ENCODE measurements around the gene FUCA2. TPM values are rescaled to one million over a fixed set of nuclear protein-coding genes. Genes with fewer than 3 reads are reported as not detected.

The FUCA2 gene
- total and polyA plus RNA-seq, 2 donors from 2014 or later: 68.6 to 73.4 TPM

DNA sequence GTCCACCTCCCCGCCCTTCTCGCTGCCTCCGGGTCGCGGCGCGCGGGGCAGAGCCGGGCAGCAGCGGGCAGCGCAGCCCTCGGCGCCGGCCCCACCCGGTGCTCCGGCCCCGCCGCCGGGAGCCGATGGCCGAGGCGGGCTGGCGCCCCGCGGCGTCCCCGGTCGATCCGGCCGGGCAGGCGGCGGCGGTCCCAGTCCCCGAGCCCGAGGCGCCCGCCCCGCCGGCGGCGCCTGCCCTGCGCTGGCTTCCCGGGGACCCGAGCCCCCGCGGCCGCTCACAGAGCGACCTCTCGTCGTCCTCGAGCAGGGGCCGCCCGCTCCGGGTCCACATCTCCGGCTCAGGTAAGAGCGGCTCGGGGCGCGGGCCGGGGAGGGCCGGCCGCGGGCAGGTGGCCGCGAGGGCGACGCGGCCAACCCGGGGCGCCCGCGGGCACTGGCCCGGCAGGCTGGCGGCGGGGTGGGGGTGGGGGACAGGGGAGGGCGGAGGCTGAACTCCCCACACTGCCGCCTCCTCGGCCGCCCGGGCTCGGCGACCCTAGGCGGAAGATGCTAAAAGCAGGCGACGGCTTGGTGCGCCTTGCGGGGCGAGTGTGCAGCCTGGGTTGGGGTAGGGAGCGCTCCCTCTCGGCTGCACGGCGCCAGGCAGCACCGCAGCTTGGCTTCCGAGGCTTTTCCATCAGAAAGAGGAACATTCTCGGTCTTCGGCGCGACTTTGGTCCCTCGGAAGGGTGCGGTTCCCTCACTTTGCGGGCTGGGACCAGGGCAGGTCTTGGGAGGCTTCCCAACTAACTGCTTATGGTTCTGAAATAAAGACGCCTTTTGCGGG, 25.6 kb upstream of the FUCA2 start:
- no peaks in the 10 kb centered on the region for H3K27me3 ChIP-seq (ENCODE audit: control insufficient read depth, insufficient read depth, low read length)
- intact Hi-C loops (cut with DNase I): no loop called here
- H3K4me3 ChIP-seq (ENCODE audit: low read length in 3 of 3): peak overlapping the region; percentile 44 to 71 (median 62)
- DNase-seq: peak; percentile 76 to 87 (median 81)
- H3K4me1 ChIP-seq (ENCODE audit: control insufficient read depth in 2 of 3, insufficient read depth in 2 of 3, low read depth in 1 of 3, low read length in 3 of 3): no peaks in the 10 kb centered on the region
- no peak for FAIRE-seq
- H3K9ac ChIP-seq (ENCODE audit: low read length in 3 of 3): peak overlapping the region in 2 of 3 donors; percentile 23 to 55
- H3K36me3 ChIP-seq (ENCODE audit: control insufficient read depth in 2 of 3, insufficient read depth in 3 of 3, low read length in 3 of 3): no peaks in the 10 kb centered on the region
- no peaks in the 10 kb centered on the region for H3K9me3 ChIP-seq (ENCODE audit: control insufficient read depth in 2 of 3, insufficient read depth in 1 of 3, low read length in 3 of 3)
- H3K27ac ChIP-seq (ENCODE audit: low read depth in 2 of 2, low read length in 2 of 2): peak overlapping the region in 1 of 2 donors; percentile 37
- TF ChIP-seq, protein P1, sequence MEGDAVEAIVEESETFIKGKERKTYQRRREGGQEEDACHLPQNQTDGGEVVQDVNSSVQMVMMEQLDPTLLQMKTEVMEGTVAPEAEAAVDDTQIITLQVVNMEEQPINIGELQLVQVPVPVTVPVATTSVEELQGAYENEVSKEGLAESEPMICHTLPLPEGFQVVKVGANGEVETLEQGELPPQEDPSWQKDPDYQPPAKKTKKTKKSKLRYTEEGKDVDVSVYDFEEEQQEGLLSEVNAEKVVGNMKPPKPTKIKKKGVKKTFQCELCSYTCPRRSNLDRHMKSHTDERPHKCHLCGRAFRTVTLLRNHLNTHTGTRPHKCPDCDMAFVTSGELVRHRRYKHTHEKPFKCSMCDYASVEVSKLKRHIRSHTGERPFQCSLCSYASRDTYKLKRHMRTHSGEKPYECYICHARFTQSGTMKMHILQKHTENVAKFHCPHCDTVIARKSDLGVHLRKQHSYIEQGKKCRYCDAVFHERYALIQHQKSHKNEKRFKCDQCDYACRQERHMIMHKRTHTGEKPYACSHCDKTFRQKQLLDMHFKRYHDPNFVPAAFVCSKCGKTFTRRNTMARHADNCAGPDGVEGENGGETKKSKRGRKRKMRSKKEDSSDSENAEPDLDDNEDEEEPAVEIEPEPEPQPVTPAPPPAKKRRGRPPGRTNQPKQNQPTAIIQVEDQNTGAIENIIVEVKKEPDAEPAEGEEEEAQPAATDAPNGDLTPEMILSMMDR (IDR thresholded peaks at IDR 0.05; ENCODE audit: borderline replicate concordance, extremely low read depth, insufficient read depth): no peak

DNA sequence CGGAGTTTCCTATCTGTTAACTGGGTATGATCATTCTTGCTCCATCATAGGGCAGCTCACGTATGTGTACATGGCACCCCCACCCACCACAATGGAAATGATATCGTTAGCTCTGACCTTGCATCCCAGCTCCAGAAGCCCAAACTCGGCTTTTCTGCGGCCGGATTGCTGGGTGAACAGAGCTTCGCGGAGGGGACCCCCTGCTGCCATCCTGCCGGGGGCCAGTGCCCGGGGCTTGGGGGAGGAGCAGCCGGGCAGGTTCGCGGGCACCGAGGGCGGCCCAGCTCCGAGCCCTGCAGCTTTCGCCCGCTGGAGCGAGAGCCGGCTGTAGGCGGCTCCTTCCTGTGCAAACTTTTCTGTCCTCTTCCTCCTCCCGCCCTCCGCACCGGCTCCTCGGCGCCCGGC, 24.9 kb upstream of the FUCA2 start:
- Histone ChIP-seq H3K27ac (ENCODE audit: low read depth in 2 of 2, low read length in 2 of 2) (peak overlapping the region in 1 of 2 donors; percentile 37), H3K27me3 (ENCODE audit: control insufficient read depth, insufficient read depth, low read length) (no peaks in the 10 kb centered on the region), H3K9me3 (ENCODE audit: control insufficient read depth in 2 of 3, insufficient read depth in 1 of 3, low read length in 3 of 3) (no peaks in the 10 kb centered on the region), H3K4me3 (ENCODE audit: low read length in 3 of 3) (peak overlapping the region; percentile 18 to 54 (median 42)), H3K4me1 (ENCODE audit: control insufficient read depth in 2 of 3, insufficient read depth in 2 of 3, low read depth in 1 of 3, low read length in 3 of 3) (no peaks in the 10 kb centered on the region), H3K36me3 (ENCODE audit: control insufficient read depth in 2 of 3, insufficient read depth in 3 of 3, low read length in 3 of 3) (no peaks in the 10 kb centered on the region), H3K9ac (ENCODE audit: low read length in 3 of 3) (peak overlapping the region in 2 of 3 donors; percentile 20 to 65)
- TF ChIP-seq, protein P1 (IDR thresholded peaks at IDR 0.05; ENCODE audit: borderline replicate concordance, extremely low read depth, insufficient read depth): no peak
- DNase-seq (peak; percentile 55 to 88 (median 67)), FAIRE-seq (no peak)
- intact Hi-C loops (cut with DNase I): no loop called here

GRCh38 chr6:143535189-143535614, 23.7 kb upstream of the FUCA2 start:
- H3K4me1 ChIP-seq (ENCODE audit: control insufficient read depth in 2 of 3, insufficient read depth in 2 of 3, low read depth in 1 of 3, low read length in 3 of 3): no peaks in the 10 kb centered on the region
- H3K9ac ChIP-seq (ENCODE audit: low read length in 3 of 3): no peak overlapping the region
- no peak for FAIRE-seq
- no peak for DNase-seq
- no peak overlapping the region for H3K27ac ChIP-seq (ENCODE audit: low read depth in 2 of 2, low read length in 2 of 2)
- H3K4me3 ChIP-seq (ENCODE audit: low read length in 3 of 3): no peak overlapping the region
- no peaks in the 10 kb centered on the region for H3K27me3 ChIP-seq (ENCODE audit: control insufficient read depth, insufficient read depth, low read length)
- TF ChIP-seq, protein P1 (IDR thresholded peaks at IDR 0.05; ENCODE audit: borderline replicate concordance, extremely low read depth, insufficient read depth): no peak
- no peaks in the 10 kb centered on the region for H3K36me3 ChIP-seq (ENCODE audit: control insufficient read depth in 2 of 3, insufficient read depth in 3 of 3, low read length in 3 of 3)
- intact Hi-C loops (cut with DNase I): no loop called here
- H3K9me3 ChIP-seq (ENCODE audit: control insufficient read depth in 2 of 3, insufficient read depth in 1 of 3, low read length in 3 of 3): no peaks in the 10 kb centered on the region
